Measurements from ENCODE around the gene PLOD3. TPM values are rescaled to one million over a fixed set of nuclear protein-coding genes. Genes with fewer than 3 reads are reported as not detected.

PLOD3 gene
- total RNA-seq, 1 experiment from 2014 or later = 83.7 TPM

- Histone ChIP-seq H2AFZ (ENCODE audit: low read depth, low read length, poor library complexity, severe bottlenecking) (no peak overlapping the region), H3K4me2 (ENCODE audit: low read length) (peak overlapping the region; percentile 85), H3K9me2 (ENCODE audit: insufficient read depth) (no peaks in the 10 kb centered on the region), H3K4me3 (replicated peaks in 1 of 2; ENCODE audit: low read depth in 1 of 2, low read length in 2 of 2) (no peak overlapping the region), H3K9ac (ENCODE audit: low read length) (peak overlapping the region; percentile 79), H3K27ac (ENCODE audit: low read depth, low read length) (peak overlapping the region; percentile 97), H3K36me3 (ENCODE audit: control insufficient read depth in 1 of 2, insufficient read depth in 2 of 2, low read length in 2 of 2) (peaks cover 6 to 32% of the 10 kb centered on the region in 2 experiments; a peak in 3 of 4 replicates), H4K20me1 (ENCODE audit: insufficient read depth) (no peaks in the 10 kb centered on the region), H3K27me3 (ENCODE audit: insufficient read depth, low read length) (no peaks in the 10 kb centered on the region), H3K79me2 (ENCODE audit: insufficient read depth, low read length) (peaks cover 33% of the 10 kb centered on the region), H3K4me1 (ENCODE audit: control insufficient read depth in 1 of 2, insufficient read depth in 2 of 2, low read length in 2 of 2) (peaks cover 59 to 97% of the 10 kb centered on the region in 2 experiments), H3K9me3 (ENCODE audit: control insufficient read depth in 1 of 2, insufficient read depth in 1 of 2, low read depth in 1 of 2, low read length in 2 of 2) (no peaks in the 10 kb centered on the region)
- TF ChIP-seq YY1 (IDR thresholded peaks at IDR 0.05; ENCODE audit: extremely low read depth, insufficient replicate concordance, low read depth, low read length) = no peak
- TF ChIP-seq EZH2 (IDR thresholded peaks at IDR 0.05) = no peak
- TF ChIP-seq SRF (IDR thresholded peaks at IDR 0.05; ENCODE audit: low read depth) = no peak
- no peak for TF ChIP-seq EGR1 (IDR thresholded peaks at IDR 0.05; ENCODE audit: low read depth)
- TF ChIP-seq CEBPB (IDR thresholded peaks at IDR 0.05; ENCODE audit: low read depth) = no peak
- no peak for TF ChIP-seq EZH2phosphoT487 (IDR thresholded peaks at IDR 0.05; ENCODE audit: borderline replicate concordance)
- TF ChIP-seq FOSL1 (IDR thresholded peaks at IDR 0.05; ENCODE audit: low read depth) = no peak
- no peak for TF ChIP-seq REST (IDR thresholded peaks at IDR 0.05; ENCODE audit: low read depth)
- no peak for TF ChIP-seq SP1 (IDR thresholded peaks at IDR 0.05; ENCODE audit: low read depth)
- no peak for TF ChIP-seq CTCF (IDR thresholded peaks at IDR 0.05 in 2 of 3, conservative IDR thresholded peaks at IDR 0.05 in 1 of 3; ENCODE audit: borderline replicate concordance in 1 of 3, insufficient read depth in 1 of 3, low read depth in 2 of 3, low read length in 2 of 3)
- no TSS peak for BruUV-seq (replicated peaks)
- ChIA-PET CTCF (interaction anchor here (1.2 to 1.7 kb wide), 2 partner anchors 17 to 122 kb away, joined by 3 to 6 read pairs; no protein-coding TSS in a partner anchor), POLR2A (interaction anchor here (0.6 to 2.4 kb wide), 3 partner anchors 12 to 286 kb away, joined by 3 to 14 read pairs (median 5); partner anchors contain the start of gene SRRT), RAD21 (ENCODE audit: low non-redundant PET in 1 of 2, low total read pairs in 2 of 2, uncharacterized antibody in 2 of 2, unreplicated experiment in 2 of 2) (no interaction called here)
- ATAC-seq (no peak), DNase-seq (ENCODE audit: low read depth, low spot score) (no peak)
- intact Hi-C loops (cut with micrococcal nuclease) = no loop called here
Measured at GRCh38 chr7:101160910-101161309, 56.5 kb downstream of the PLOD3 start.

All from HCT116 (cell line).